Head of caudate nucleus (tissue), 42 donors: ENCODE measurements around the gene GNA12.
A peak's percentile ranks its signal among the peaks of the same experiment; 100 is the strongest.

Experiments
- DNase-seq, 42 donors: peaks; one replicate each; pipeline versions ENCODE4 v3.0.0 to v3.0.0-alpha.2; 2020 to 2021; ENCODE audit warnings: mixed read lengths in 7 of 42
- intact Hi-C: fragments of 100-400 bp; cut with DNase I; formaldehyde crosslinking; loops from one replicate; pipeline ENCODE4 v1.15.0; 2022

The GNA12 gene

DNA sequence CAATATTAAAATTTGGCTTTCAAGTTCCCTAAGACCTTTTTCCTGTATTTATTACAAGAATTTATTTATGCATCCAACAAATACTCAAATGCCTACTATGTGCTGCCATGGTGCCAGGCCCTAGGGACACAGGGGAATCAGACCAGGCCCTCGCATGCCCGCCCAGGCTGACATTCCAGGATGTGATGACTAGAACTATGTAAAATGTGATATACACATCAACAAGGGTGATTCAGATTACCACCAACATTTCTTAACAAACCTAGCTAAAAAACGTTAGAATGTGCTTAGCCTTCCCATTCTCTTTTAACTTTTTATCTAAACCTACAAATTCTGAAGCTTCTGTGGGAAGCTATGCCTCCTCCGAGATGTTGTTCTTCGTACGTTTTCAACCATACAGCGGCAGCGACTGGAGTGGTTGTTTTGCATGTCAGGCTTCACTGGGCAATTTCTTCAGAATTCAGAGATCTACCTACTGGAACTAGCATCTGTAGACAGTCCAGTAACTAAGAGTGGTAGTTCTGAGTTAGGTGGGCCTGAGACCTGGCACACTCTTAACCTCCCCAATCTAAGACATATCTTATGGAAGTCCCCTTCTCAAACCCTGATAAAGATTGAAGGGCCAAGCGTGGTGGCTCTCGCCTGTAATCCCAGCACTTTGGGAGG, 22.1 kb downstream of the GNA12 start:
- no peak for DNase-seq
- intact Hi-C loops, result no loop called here

- intact Hi-C loops, result no loop called here
- DNase-seq, result no peak
These were observed 22.8 kb downstream of the GNA12 start for GRCh38 chr7:2821161-2821841.

DNA sequence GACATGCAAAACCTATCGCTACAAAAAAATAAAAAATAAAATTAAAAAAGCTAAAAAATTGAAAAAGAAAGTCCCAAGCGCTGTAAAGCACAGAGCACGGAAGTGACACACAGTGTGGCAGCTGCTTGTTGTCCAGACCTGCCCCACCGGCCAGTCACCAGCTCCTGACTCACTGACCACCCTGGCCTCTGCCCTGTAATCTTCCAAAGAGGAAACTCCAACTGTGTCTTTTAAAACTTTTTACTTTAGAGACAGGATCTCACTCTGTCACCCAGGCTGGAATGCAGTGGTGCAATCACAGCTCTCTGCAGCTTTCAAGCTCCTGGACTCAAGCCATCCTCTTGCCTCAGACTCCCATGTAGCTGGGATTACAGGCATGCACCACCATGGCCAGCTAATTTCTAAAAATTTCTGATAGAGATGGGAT, 23.6 kb downstream of the GNA12 start:
- intact Hi-C loops, result no loop called here
- peak in 4 of 42 donors; percentile 6 to 56 (median 24) for DNase-seq

- DNase-seq, result no peak
- intact Hi-C loops, result no loop called here
These were observed 24.1 kb downstream of the GNA12 start for GRCh38 chr7:2819954-2820397.

GRCh38 chr7:2819161-2819953, 24.8 kb downstream of the GNA12 start:
- no peak for DNase-seq
- intact Hi-C loops, result no loop called here

DNA sequence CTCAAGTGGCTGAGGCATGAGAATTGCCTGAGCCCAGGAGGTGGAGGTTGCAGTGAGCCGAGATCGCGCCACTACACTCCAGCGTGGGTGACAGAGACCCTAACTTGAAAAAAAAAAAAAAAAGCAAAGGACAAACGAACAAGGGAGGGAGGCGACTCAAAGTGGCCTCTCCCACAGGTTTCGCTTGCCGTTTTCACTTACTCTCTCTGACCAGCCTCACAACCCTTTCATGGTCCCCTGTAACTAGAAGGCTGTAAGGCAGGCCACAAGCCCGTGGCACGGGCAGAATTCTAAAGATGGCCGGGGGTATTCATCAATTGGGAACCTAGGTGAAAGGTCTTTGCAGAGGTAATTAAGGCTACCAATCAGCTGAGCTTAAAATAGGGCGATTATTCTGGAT, 25.5 kb downstream of the GNA12 start:
- intact Hi-C loops, result no loop called here
- DNase-seq, result no peak

DNA sequence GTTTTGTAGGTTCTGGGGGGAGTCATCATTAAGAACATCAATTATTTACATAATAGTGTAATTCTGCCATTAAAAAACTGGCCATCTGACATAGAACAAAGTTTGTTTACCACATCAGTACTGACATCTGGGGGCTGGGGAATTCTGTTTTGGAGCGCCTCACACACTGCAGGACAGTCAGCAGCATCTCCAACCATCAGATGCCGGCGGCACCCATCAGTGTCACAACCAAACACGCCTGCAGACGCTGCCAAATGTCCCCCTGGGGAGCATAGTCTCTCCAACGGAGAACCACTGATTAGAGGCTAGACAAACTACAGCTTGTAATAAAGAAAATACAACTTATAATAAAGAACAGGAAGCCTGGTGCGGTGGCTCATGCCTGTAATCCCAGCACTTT, 26.0 kb downstream of the GNA12 start:
- intact Hi-C loops, result no loop called here
- no peak for DNase-seq

DNA sequence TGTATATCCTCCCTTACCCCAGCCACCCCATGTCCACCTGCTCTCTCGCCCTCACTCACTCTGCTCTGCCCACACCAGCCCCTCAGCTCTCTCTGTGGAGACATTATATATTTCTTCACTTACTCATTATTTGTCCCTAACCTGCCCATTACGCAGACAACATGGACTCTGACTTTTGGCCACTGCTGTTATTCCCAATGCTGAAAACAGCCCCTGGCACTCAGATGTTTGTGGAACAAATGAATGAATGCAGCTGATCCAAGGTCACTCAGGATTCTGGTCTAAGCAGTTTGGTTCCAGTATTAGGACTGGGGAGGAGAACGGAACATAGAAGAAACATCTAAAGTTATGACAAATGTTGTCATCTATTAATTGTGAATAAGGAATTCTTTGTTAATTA, 26.7 kb downstream of the GNA12 start:
- DNase-seq, result no peak
- intact Hi-C loops, result no loop called here

DNA sequence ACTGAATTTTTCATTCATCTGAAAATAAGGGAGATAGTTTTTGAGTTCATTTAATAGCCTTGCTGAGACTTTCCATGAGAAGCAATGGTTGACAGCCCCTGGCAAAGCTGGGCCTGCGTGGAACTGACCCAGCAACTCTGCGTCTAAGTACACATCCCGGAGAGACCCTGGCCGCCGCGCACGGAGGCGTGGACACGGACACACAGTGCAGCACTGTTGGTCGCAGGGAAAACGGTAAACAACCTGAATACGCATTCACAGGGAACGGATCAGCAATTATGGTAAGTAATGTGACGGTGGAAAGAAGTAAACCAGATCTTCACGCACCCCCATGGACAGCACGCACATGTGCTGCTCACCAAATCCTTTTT, 28.2 kb downstream of the GNA12 start:
- no peak for DNase-seq
- intact Hi-C loops, result no loop called here

DNA sequence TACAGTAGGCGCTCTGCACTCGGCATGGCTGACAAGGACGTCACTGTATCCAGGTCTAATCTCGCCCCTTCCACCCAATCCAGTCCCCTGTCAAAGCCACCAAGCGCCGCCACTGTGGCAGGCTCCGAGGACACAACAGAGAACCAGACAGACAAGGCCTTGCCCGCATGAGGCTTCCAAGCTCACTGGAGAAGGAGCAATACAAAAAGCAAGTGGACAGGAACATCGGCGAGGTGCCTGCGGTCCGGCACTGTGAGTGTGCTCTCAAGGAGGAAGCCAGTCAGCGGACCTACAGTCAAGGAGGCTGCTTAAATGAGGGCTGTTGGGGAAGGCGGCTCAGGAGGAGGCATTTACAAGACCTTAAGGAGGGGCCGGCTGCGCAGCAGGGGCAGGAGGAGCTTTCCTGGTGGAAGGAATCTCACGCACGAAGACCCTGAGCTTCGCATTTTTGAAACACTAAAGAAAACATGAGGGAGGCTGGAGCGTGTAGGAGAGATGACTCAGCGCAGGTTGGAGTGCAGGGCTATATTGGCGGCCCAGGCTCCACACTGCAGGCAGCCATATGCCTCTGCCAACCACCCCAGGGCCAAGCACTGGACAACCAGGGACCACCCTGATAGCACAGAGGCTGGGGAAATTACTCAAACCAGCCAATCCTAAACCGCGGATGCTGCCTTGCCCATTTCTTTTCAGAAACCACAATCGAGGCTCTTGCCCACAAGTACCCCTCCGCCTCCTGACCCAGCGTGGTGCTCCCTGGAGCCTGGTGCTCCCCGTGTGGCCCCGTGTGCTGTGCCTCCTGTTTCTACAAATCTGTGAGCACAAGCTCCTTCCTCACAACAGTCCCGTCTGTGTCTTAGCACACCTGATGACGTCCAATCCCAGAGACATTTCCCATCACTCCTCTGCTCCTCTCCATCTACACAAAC, 28.9 kb downstream of the GNA12 start:
- intact Hi-C loops, result no loop called here
- no peak for DNase-seq

- intact Hi-C loops, result no loop called here
- no peak for DNase-seq
These were observed 29.7 kb downstream of the GNA12 start for GRCh38 chr7:2814186-2814945.

GRCh38 chr7:2813350-2814185, 30.5 kb downstream of the GNA12 start:
- intact Hi-C loops, result no loop called here
- no peak for DNase-seq

DNA sequence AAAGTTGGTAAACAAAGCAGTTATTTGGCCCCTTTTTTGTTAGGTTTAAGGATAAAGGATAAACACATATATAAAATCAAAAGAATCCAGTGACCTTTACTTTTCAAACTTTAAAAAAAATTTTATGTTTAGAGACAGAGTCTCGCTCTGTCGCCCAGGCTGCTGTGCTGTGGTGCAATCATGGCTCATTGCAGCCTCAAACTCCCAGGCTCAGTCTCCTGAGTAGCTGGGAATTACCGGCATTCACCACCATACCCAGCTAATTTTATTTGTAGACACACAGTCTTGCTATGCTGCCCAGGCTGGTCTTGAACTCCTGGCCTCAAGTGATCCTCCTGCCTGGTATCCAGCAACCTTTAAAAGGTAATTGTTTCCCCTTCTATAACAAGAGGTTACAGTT, 31.3 kb downstream of the GNA12 start:
- DNase-seq, result no peak
- intact Hi-C loops, result no loop called here

GRCh38 chr7:2812114-2812487, 32.0 kb downstream of the GNA12 start:
- intact Hi-C loops, result no loop called here
- DNase-seq, result no peak

- intact Hi-C loops, result no loop called here
- peak in 2 of 42 donors; percentile 3 to 6 for DNase-seq
These were observed 32.5 kb downstream of the GNA12 start for GRCh38 chr7:2811476-2812113.

DNA sequence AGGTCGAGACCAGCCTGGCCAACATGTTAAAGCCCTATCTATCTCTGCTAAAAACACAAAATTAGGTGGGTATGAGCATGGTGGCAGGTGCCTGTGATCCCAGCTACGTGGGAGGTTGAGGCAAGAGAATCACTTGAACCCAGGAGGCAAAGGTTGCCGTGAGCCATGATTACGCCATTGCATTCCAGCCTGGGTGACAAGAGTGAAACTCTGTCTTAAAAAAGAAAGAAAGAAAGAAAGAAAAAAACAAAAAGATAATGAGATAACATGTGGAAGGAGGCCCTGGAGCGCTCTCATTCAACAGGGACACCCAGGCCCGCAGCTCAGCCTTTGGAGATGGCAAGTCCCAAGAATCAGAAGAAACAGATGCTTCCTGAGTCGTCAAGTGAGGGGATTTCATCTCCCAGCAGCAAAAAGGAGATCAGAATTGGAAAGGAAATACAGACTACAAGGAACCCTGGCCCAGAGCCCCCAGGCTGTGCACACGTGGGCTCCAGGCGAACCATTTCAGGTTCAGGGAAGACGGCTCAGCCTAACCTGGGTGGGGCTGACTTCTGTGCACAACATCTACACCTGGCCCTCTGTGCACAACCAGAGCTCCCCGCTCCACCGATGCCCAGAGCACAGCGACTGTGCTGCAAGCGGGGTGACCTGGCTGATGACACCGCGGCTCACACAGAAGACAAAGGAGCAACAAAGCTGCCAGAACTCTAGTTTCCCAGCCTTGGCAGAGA, 33.3 kb downstream of the GNA12 start:
- intact Hi-C loops, result no loop called here
- peak in 1 of 42 donors; percentile 3 for DNase-seq
